Pancreas (tissue), 10 donors: Measurements from ENCODE around the gene ARHGAP30. TPM values are rescaled to one million over a fixed set of nuclear protein-coding genes. Genes with fewer than 3 reads are reported as not detected.
A peak's percentile ranks its signal among the peaks of the same experiment; 100 is the strongest.

ENCODE experiments used
- ATAC-seq, 4 donors: fragments of 200-7000 bp; cut with Tn5 transposase; one replicate each; pipeline versions ENCODE4 v1.8.0 to v1.9.1; 2020; ENCODE audit warnings: mild to moderate bottlenecking in 4 of 4, moderate library complexity in 4 of 4
- DNase-seq, 6 donors: peaks; one replicate each; pipeline ENCODE4 v3.0.0-alpha.2; 2020
- FAIRE-seq: peaks from 2 replicates; lab custom pipeline; 2012; peaks lifted over from hg19 to GRCh38; lab: Jason Lieb, UNC
- H3K27ac ChIP-seq, 4 donors: fragments of 200-600 bp; sonication (generic); 1 replicate in 3 of 4; 2 replicates in 1 of 4; pipeline versions ENCODE4 v1.5.0 to v1.8.0; 2020
- H3K27me3 ChIP-seq, 4 donors: fragments of 200-600 bp; one replicate each; pipeline ENCODE4 v1.8.0; 2021
- H3K36me3 ChIP-seq, 3 donors: fragments of 200-600 bp; sonication (generic) in 1 of 3; one replicate each; pipeline versions ENCODE4 v1.5.0 to v1.8.0; 2020 to 2021
- H3K4me1 ChIP-seq, 3 donors: fragments of 200-600 bp; one replicate each; pipeline ENCODE4 v1.8.0; 2021
- H3K4me3 ChIP-seq, 4 donors: fragments of 200-600 bp; sonication (generic) in 2 of 4; one replicate each; pipeline versions ENCODE4 v1.5.0 to v1.8.0; 2020 to 2021
- H3K9me3 ChIP-seq, 4 donors: fragments of 200-600 bp; one replicate each; pipeline ENCODE4 v1.8.0; 2021
- CTCF ChIP-seq, 4 donors: fragments of 200-600 bp; sonication (generic) in 3 of 4; IDR thresholded peaks; one replicate each; pipeline versions ENCODE4 v1.5.0 to v1.8.0; 2021; ENCODE audit warnings: antibody characterized with exemption in 4 of 4
- WGBS, 2 donors: extraction: QIAGEN DNeasy Blood & Tissue Kit; methylation state at CpG; one replicate each; pipeline ENCODE4 v1.1.7; 2013; 5-methylcytosine and 5-hydroxymethylcytosine counted together
- intact Hi-C, 3 donors: fragments of 100-400 bp; cut with DNase I; formaldehyde crosslinking; loops; one replicate each; pipeline versions ENCODE4 v1.11.1 to v1.14.2; 2022
- polyA plus RNA-seq, 2 donors: library from polyadenylated mRNA; stranded (reverse); fragments of 200-250 nt; gene quantifications; one replicate each; pipeline ENCODE4 v1.2.3, GENCODE V29; 2013
- total RNA-seq, 6 donors: library from RNA; stranded (reverse); fragmentation: NEBNext Ultra II Directional in 4 of 6; extraction: Animal tissue kit (Norgen Biotek cat#: 25700) in 4 of 6; gene quantifications; one replicate each; pipeline versions ENCODE4 v1.2.1 to v1.2.4, GENCODE V29; 2021 to 2023
- donor health status: healthy with polysubstance abuse.
- donor health status: DM: no; HTN: no; CAD: no; lungs with moderate emphysema.
- donor health status: DM: no; HTN: no; CAD: no.
- donor health status: control.
- donor health status: control.
- donor health status: Bipolar disorder and iron deficiency.
- donor health status: DM: yes; HTN: yes; CAD: no.
- donor health status: DM: no; HTN: no; CAD: no.
- donor health status: DM: no; HTN: no; CAD: no.
- donor health status: DM: yes; HTN: yes; CAD: no.

Gene ARHGAP30
- total and polyA plus RNA-seq, 8 donors, result 0.43 to 9.1 (median 1.7) TPM

GRCh38 chr1:161099090-161099802 lies 29.6 kb upstream of the ARHGAP30 start:
- no peak for DNase-seq
- Histone ChIP-seq H3K36me3 (peaks cover 0 to 9% (median 0%) of the 10 kb centered on the region in 3 donors), H3K27me3 (no peaks in the 10 kb centered on the region), H3K4me1 (peaks cover 0 to 10% (median 3%) of the 10 kb centered on the region in 3 donors), H3K9me3 (no peaks in the 10 kb centered on the region), H3K4me3 (peak overlapping the region in 3 of 4 donors; percentile 69 to 86 (median 83)), H3K27ac (no peak overlapping the region)
- TF ChIP-seq CTCF (IDR thresholded peaks at IDR 0.05), result no peak
- FAIRE-seq, result no peak
- intact Hi-C loops, result loop anchor here in 1 of 3 donors (10.0 kb wide), 1 partner anchor 104 kb away; no protein-coding TSS in a partner anchor
- no peak for ATAC-seq
- 53 to 61% methylated on average over 9 of the region's 9 CpGs for WGBS, 2 donors

GRCh38 chr1:161098210-161099068 lies 28.7 kb upstream of the ARHGAP30 start, which contains the start of gene KLHDC9:
Gene KLHDC9 (plus strand): TSS chr1:161098361. CDS start chr1:161098536, 175 bp downstream.
- DNase-seq (peak; percentile 88 to 95 (median 92)), FAIRE-seq (no peak), ATAC-seq (peak; percentile 92 to 97 (median 94))
- Histone ChIP-seq H3K36me3 (peaks cover 0 to 9% (median 0%) of the 10 kb centered on the region in 3 donors), H3K4me1 (peaks cover 0 to 10% (median 3%) of the 10 kb centered on the region in 3 donors), H3K27ac (peak within 1 kb of the TSS; percentile 38 to 64 (median 58)), H3K9me3 (no peaks in the 10 kb centered on the region), H3K4me3 (peak within 1 kb of the TSS; percentile 61 to 86 (median 76)), H3K27me3 (no peaks in the 10 kb centered on the region)
- WGBS, 2 donors, result 3 to 4% methylated on average over 62 to 71 of the region's 71 CpGs
- peak in 2 of 4 donors; percentile 6 to 7 for TF ChIP-seq CTCF (IDR thresholded peaks at IDR 0.05)
- intact Hi-C loops, result loop anchor here in 1 of 3 donors (10.0 kb wide), 1 partner anchor 104 kb away; no protein-coding TSS in a partner anchor

GRCh38 chr1:161096530-161096929 lies 26.8 kb upstream of the ARHGAP30 start:
- ATAC-seq, result no peak
- H3K27me3 ChIP-seq, result no peaks in the 10 kb centered on the region
- H3K4me1 ChIP-seq, result peaks cover 0 to 10% (median 3%) of the 10 kb centered on the region in 3 donors
- WGBS, 2 donors, result 44 to 57% methylated on average over 1 of the region's 1 CpG
- H3K9me3 ChIP-seq, result no peaks in the 10 kb centered on the region
- no peak for TF ChIP-seq CTCF (IDR thresholded peaks at IDR 0.05)
- intact Hi-C loops, result loop anchor here in 1 of 3 donors (10.0 kb wide), 1 partner anchor 102 kb away; no protein-coding TSS in a partner anchor
- no peak for DNase-seq
- H3K4me3 ChIP-seq, result no peak overlapping the region
- peaks cover 0 to 2% (median 0%) of the 10 kb centered on the region in 3 donors for H3K36me3 ChIP-seq
- peak overlapping the region in 1 of 4 donors; percentile 19 for H3K27ac ChIP-seq
- no peak for FAIRE-seq

GRCh38 chr1:161096015-161096414 lies 26.3 kb upstream of the ARHGAP30 start:
- Histone ChIP-seq H3K9me3 (no peaks in the 10 kb centered on the region), H3K4me1 (peaks cover 0 to 10% (median 3%) of the 10 kb centered on the region in 3 donors), H3K36me3 (no peaks in the 10 kb centered on the region), H3K27ac (no peak overlapping the region), H3K4me3 (no peak overlapping the region), H3K27me3 (no peaks in the 10 kb centered on the region)
- TF ChIP-seq CTCF (IDR thresholded peaks at IDR 0.05), result no peak
- intact Hi-C loops, result loop anchor here in 1 of 3 donors (10.0 kb wide), 1 partner anchor 101 kb away; no protein-coding TSS in a partner anchor
- DNase-seq, result no peak
- WGBS, 2 donors, result 77 to 87% methylated on average over 2 of the region's 2 CpGs
- no peak for ATAC-seq
- no peak for FAIRE-seq
